RKO (cell line): ENCODE results near the gene C3orf20.

ENCODE experiments used
- DNase-seq: peaks from one replicate; pipeline ENCODE4 v3.0.0-alpha.2; 2016; ENCODE audit warnings: low spot score

The C3orf20 gene

GRCh38 chr3:14816359-14816758 lies 141.4 kb downstream of the C3orf20 start:
- DNase-seq, result no peak

- no peak for DNase-seq
These were observed 144.0 kb downstream of the C3orf20 start, which contains the start of gene FGD5 for GRCh38 chr3:14818804-14819500. TSS of gene FGD5 (plus strand) at chr3:14818962. CDS start at chr3:14819072, 110 bp downstream.

- DNase-seq, result no peak
These were observed 144.7 kb downstream of the C3orf20 start for GRCh38 chr3:14819671-14820070.

GRCh38 chr3:14820156-14820555 lies 145.2 kb downstream of the C3orf20 start:
- DNase-seq, result no peak

- no peak for DNase-seq
These were observed 146.2 kb downstream of the C3orf20 start for GRCh38 chr3:14821151-14821550.

GRCh38 chr3:14822134-14822533 lies 147.2 kb downstream of the C3orf20 start:
- DNase-seq, result no peak
